ENCODE measurements around the gene PRDM2.

- no peak for TF ChIP-seq POLR2A (IDR thresholded peaks at IDR 0.05)
- TF ChIP-seq, protein P1, sequence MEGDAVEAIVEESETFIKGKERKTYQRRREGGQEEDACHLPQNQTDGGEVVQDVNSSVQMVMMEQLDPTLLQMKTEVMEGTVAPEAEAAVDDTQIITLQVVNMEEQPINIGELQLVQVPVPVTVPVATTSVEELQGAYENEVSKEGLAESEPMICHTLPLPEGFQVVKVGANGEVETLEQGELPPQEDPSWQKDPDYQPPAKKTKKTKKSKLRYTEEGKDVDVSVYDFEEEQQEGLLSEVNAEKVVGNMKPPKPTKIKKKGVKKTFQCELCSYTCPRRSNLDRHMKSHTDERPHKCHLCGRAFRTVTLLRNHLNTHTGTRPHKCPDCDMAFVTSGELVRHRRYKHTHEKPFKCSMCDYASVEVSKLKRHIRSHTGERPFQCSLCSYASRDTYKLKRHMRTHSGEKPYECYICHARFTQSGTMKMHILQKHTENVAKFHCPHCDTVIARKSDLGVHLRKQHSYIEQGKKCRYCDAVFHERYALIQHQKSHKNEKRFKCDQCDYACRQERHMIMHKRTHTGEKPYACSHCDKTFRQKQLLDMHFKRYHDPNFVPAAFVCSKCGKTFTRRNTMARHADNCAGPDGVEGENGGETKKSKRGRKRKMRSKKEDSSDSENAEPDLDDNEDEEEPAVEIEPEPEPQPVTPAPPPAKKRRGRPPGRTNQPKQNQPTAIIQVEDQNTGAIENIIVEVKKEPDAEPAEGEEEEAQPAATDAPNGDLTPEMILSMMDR (IDR thresholded peaks at IDR 0.05): no peak
Observed at GRCh38 chr1:13842497-13842896, 142.5 kb downstream of the PRDM2 start.
